ENCODE data around the gene CSTB.

The CSTB gene

DNA sequence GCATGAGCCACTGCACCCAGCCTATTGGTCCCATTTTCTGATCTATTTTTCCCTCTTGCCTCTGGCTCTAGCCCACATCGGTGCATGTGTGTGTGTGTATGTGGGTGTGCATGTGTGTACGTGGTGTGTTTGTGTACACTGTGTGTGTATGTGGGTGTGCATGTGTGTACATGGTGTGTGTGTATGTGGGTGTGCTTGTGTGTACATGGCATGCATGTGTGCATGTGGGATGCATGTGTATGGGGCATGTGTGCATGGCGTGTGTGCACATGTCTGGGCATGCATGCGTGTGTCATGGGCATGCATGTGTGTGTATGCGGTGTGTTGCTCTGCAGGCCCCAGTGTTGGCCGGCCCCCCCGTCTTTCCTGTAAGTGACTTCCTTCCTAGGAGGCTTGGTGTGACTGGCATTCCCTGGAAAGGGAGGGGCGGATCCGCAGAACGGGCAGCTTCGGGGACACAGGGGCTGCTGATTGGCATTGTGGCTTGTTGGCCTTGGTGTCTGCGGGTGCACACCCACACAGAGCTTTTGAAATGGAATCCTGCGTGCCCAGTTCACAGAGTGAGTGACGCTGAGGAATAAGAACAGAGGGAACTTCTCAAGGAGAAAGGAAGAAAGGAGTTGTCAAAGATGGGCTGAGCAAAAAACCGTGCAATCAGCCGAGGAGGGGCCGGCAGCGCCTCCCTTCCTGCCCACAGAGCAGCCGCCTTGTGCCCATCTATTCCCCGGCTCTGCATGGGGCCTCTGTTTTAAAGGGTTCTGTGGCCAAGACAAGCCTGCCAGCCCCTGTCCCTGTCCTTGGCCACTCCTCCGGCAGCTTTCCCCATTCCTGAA, 49.2 kb downstream of the CSTB start:
- ChIA-PET POLR2A (ENCODE audit: low non-redundant PET) (no interaction called here), CTCF (interaction anchor here (1.0 kb wide), 1 partner anchor 67 kb away, joined by 4 read pairs; the partner anchor contains the start of genes HSF2BP and RRP1B)
- H3K27ac ChIP-seq: peak overlapping the region; percentile 99
- DNase-seq (ENCODE audit: low spot score): no peak
- no peak for TF ChIP-seq CTCF (conservative IDR thresholded peaks at IDR 0.05; ENCODE audit: low read depth)
